ENCODE measurements around the gene PRDX3. TPM values are rescaled to one million over a fixed set of nuclear protein-coding genes. Genes with fewer than 3 reads are reported as not detected.

The PRDX3 gene
- total RNA-seq, 4 donors from 2014 or later = 140 to 289 (median 164) TPM

GRCh38 chr10:119136084-119136483 is 42.5 kb downstream of the PRDX3 start:
- Histone ChIP-seq H3K36me3 (peaks cover 0 to 61% of the 10 kb centered on the region in 2 donors), H3K4me3 (no peak overlapping the region), H3K27ac (peak overlapping the region in 1 of 4 donors; percentile 29), H3K9me3 (no peaks in the 10 kb centered on the region), H3K27me3 (no peaks in the 10 kb centered on the region), H3K4me1 (no peaks in the 10 kb centered on the region)
- no peak for ATAC-seq
- TF ChIP-seq, protein P1, sequence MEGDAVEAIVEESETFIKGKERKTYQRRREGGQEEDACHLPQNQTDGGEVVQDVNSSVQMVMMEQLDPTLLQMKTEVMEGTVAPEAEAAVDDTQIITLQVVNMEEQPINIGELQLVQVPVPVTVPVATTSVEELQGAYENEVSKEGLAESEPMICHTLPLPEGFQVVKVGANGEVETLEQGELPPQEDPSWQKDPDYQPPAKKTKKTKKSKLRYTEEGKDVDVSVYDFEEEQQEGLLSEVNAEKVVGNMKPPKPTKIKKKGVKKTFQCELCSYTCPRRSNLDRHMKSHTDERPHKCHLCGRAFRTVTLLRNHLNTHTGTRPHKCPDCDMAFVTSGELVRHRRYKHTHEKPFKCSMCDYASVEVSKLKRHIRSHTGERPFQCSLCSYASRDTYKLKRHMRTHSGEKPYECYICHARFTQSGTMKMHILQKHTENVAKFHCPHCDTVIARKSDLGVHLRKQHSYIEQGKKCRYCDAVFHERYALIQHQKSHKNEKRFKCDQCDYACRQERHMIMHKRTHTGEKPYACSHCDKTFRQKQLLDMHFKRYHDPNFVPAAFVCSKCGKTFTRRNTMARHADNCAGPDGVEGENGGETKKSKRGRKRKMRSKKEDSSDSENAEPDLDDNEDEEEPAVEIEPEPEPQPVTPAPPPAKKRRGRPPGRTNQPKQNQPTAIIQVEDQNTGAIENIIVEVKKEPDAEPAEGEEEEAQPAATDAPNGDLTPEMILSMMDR (IDR thresholded peaks at IDR 0.05) = no peak
- TF ChIP-seq EP300 (IDR thresholded peaks at IDR 0.05) = no peak
- no peak for TF ChIP-seq POLR2AphosphoS5 (IDR thresholded peaks at IDR 0.05)
- TF ChIP-seq POLR2A (IDR thresholded peaks at IDR 0.05) = no peak
- WGBS, 2 donors (ENCODE audit: low coverage in 1 of 2) = 78 to 85% methylated on average over 4 to 7 of the region's 7 CpGs

DNA sequence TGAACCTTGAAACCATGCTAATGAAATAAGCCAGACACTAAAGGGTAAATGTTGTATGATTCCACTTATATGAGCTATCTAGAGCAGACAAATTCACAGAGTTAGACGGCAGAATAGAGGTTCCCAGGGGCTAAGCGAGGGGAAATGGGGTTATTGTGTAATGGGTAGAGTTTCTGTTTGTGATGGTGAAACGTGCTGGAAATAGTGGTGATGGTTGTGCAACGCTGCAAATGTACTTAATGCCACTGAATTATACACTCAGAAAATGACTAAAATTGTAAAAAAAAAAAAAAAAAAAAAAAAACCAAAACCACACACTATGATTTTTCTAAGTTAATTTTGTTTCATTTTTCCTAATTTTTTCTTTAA is 43.1 kb downstream of the PRDX3 start:
- Histone ChIP-seq H3K27me3 (no peaks in the 10 kb centered on the region), H3K27ac (peak overlapping the region in 1 of 4 donors; percentile 29), H3K9me3 (no peaks in the 10 kb centered on the region), H3K4me3 (no peak overlapping the region), H3K4me1 (no peaks in the 10 kb centered on the region), H3K36me3 (peaks cover 0 to 61% of the 10 kb centered on the region in 2 donors)
- 53 to 75% methylated on average over 4 of the region's 4 CpGs for WGBS, 2 donors (ENCODE audit: low coverage in 1 of 2)
- TF ChIP-seq POLR2A (IDR thresholded peaks at IDR 0.05) = no peak
- ATAC-seq = peak; percentile 35

GRCh38 chr10:119133949-119134348 is 44.7 kb downstream of the PRDX3 start:
- TF ChIP-seq POLR2AphosphoS5 (IDR thresholded peaks at IDR 0.05) (no peak), EP300 (IDR thresholded peaks at IDR 0.05) (no peak), POLR2A (IDR thresholded peaks at IDR 0.05) (no peak)
- TF ChIP-seq, protein P1 (IDR thresholded peaks at IDR 0.05) = no peak
- ATAC-seq = no peak
- Histone ChIP-seq H3K9me3 (no peaks in the 10 kb centered on the region), H3K27ac (no peak overlapping the region), H3K27me3 (no peaks in the 10 kb centered on the region), H3K4me3 (no peak overlapping the region), H3K36me3 (peaks cover 0 to 61% of the 10 kb centered on the region in 2 donors), H3K4me1 (no peaks in the 10 kb centered on the region)
- 92 to 95% methylated on average over 5 of the region's 8 CpGs for WGBS, 2 donors (ENCODE audit: low coverage in 1 of 2)

DNA sequence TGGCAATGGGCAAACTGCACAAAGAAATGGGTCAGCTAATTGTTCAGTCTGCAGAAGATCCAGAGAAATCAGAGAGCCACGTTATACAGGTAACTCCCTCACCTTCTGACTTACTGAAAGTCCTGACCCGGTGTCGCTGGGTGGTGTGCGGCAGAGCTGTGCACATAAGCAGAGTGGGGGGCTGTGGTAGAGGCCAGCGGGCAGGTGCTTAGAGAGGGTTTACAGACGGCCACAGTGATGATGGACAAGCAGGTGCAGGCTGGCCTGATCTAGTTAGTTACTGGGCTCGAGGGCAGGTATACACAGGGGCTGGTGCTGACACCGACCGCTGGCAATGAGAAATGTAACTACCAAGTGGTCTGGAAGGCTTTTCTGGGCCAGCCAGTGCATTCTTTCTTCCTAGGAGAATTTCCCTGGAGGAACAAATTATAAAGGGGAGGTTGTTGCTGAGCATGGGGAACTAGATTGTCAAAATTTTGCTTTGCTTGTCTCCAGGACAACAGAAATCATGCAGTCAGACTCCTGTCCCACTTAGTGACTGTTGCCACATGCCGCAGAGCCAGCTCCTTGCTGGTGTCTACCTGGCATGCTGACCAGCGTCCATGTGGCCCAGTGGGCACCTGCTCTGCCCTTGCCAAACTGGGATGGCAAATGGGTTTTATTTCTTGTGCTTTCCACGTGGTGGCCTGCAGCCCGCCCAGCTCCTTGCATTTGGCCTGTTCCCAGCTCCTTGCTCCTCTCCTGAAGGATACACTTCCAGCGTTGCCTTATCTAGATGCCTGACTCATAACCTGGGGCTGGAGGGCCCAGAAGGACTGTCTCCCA is 45.9 kb downstream of the PRDX3 start:
- ATAC-seq = no peak
- H3K9me3 ChIP-seq = no peaks in the 10 kb centered on the region
- H3K36me3 ChIP-seq = peaks cover 0 to 65% of the 10 kb centered on the region in 2 donors
- no peaks in the 10 kb centered on the region for H3K4me1 ChIP-seq
- WGBS, 2 donors (ENCODE audit: low coverage in 1 of 2) = 73 to 85% methylated on average over 2 to 4 of the region's 14 CpGs
- no peak for TF ChIP-seq POLR2A (IDR thresholded peaks at IDR 0.05)
- no peak for TF ChIP-seq POLR2AphosphoS5 (IDR thresholded peaks at IDR 0.05)
- TF ChIP-seq, protein P1 (IDR thresholded peaks at IDR 0.05) = no peak
- TF ChIP-seq EP300 (IDR thresholded peaks at IDR 0.05) = no peak
- no peaks in the 10 kb centered on the region for H3K27me3 ChIP-seq
- peak overlapping the region in 1 of 4 donors; percentile 40 for H3K27ac ChIP-seq
- no peak overlapping the region for H3K4me3 ChIP-seq

GRCh38 chr10:119131512-119132240 is 46.9 kb downstream of the PRDX3 start:
- H3K4me3 ChIP-seq = peak overlapping the region in 1 of 2 donors; percentile 22
- ATAC-seq = peak; percentile 43
- peak overlapping the region in 3 of 4 donors; percentile 18 to 40 (median 25) for H3K27ac ChIP-seq
- H3K9me3 ChIP-seq = no peaks in the 10 kb centered on the region
- WGBS, 2 donors (ENCODE audit: low coverage in 1 of 2) = 61 to 70% methylated on average over 6 to 10 of the region's 10 CpGs
- H3K4me1 ChIP-seq = no peaks in the 10 kb centered on the region
- H3K36me3 ChIP-seq = peaks cover 0 to 73% of the 10 kb centered on the region in 2 donors
- H3K27me3 ChIP-seq = no peaks in the 10 kb centered on the region
- TF ChIP-seq, protein P1 (IDR thresholded peaks at IDR 0.05) = no peak
- TF ChIP-seq EP300 (IDR thresholded peaks at IDR 0.05) = no peak
- TF ChIP-seq POLR2AphosphoS5 (IDR thresholded peaks at IDR 0.05) = no peak
- TF ChIP-seq POLR2A (IDR thresholded peaks at IDR 0.05) = no peak
